Stimulated activated CD4-positive, alpha-beta T cell treated with anti-CD3 and anti-CD28 coated beads, TNF-alpha, amount 100 ng/mL, for 24 hours (primary cell): Measurements from ENCODE around the gene PRKCQ.
"Not testable (repeated sequence)": the region's sequence is repeated elsewhere in the genome, so short reads cannot be mapped to it uniquely, and the experiment has no call there.

ENCODE experiments used
- DNase-seq, 3 experiments: peaks; one replicate each; pipeline ENCODE4 v3.0.0-alpha.2; 2020; ENCODE audit warnings: low read depth in 3 of 3

Gene PRKCQ

GRCh38 chr10:6456067-6456466 is 124.0 kb downstream of the PRKCQ start:
- no peak for DNase-seq

- DNase-seq, result no peak
Observed at GRCh38 chr10:6455592-6455991, 124.5 kb downstream of the PRKCQ start.

GRCh38 chr10:6446711-6447110 is 133.4 kb downstream of the PRKCQ start:
- no peak for DNase-seq

- DNase-seq, result peak; percentile 27 to 57 (median 41)
Observed at GRCh38 chr10:6445671-6446316, 134.3 kb downstream of the PRKCQ start.

GRCh38 chr10:6439875-6440274 is 140.2 kb downstream of the PRKCQ start:
- DNase-seq, result not testable (repeated sequence)

GRCh38 chr10:6431861-6432260 is 148.2 kb downstream of the PRKCQ start:
- DNase-seq, result no peak

- no peak for DNase-seq
Observed at GRCh38 chr10:6431186-6431585, 148.9 kb downstream of the PRKCQ start.

- no peak for DNase-seq
Observed at GRCh38 chr10:6430423-6430980, 149.6 kb downstream of the PRKCQ start.

- no peak for DNase-seq
Observed at GRCh38 chr10:6427357-6427959, 152.6 kb downstream of the PRKCQ start.

GRCh38 chr10:6426317-6426716 is 153.8 kb downstream of the PRKCQ start:
- DNase-seq, result no peak

GRCh38 chr10:6423413-6424170 is 156.5 kb downstream of the PRKCQ start:
- DNase-seq, result no peak

GRCh38 chr10:6423004-6423403 is 157.1 kb downstream of the PRKCQ start:
- peak in 2 of 3 experiments; percentile 14 to 51 for DNase-seq

GRCh38 chr10:6418613-6419216 is 161.4 kb downstream of the PRKCQ start:
- no peak for DNase-seq

GRCh38 chr10:6418167-6418566 is 161.9 kb downstream of the PRKCQ start:
- no peak for DNase-seq

- DNase-seq, result no peak
Observed at GRCh38 chr10:6416892-6417512, 163.1 kb downstream of the PRKCQ start.

- no peak for DNase-seq
Observed at GRCh38 chr10:6411436-6411835, 168.6 kb downstream of the PRKCQ start.

GRCh38 chr10:6410830-6411229 is 169.2 kb downstream of the PRKCQ start:
- no peak for DNase-seq

- DNase-seq, result no peak
Observed at GRCh38 chr10:6409971-6410643, 170.0 kb downstream of the PRKCQ start.

- DNase-seq, result no peak
Observed at GRCh38 chr10:6408799-6409198, 171.3 kb downstream of the PRKCQ start.

GRCh38 chr10:6407034-6407721 is 172.9 kb downstream of the PRKCQ start:
- no peak for DNase-seq
